Urothelium cell line (cell line): ENCODE results near the gene LCAT.
A peak's percentile ranks its signal among the peaks of the same experiment; 100 is the strongest.
"Not testable (repeated sequence)": the region's sequence is repeated elsewhere in the genome, so short reads cannot be mapped to it uniquely, and the experiment has no call there.

ENCODE experiments used
- DNase-seq: peaks from one replicate; pipeline ENCODE4 v3.0.0; 2011; ENCODE audit warnings: low spot score, mixed read lengths
- FAIRE-seq: peaks from 2 replicates; lab custom pipeline; 2011; peaks lifted over from hg19 to GRCh38; lab: Jason Lieb, UNC

Gene LCAT

DNA sequence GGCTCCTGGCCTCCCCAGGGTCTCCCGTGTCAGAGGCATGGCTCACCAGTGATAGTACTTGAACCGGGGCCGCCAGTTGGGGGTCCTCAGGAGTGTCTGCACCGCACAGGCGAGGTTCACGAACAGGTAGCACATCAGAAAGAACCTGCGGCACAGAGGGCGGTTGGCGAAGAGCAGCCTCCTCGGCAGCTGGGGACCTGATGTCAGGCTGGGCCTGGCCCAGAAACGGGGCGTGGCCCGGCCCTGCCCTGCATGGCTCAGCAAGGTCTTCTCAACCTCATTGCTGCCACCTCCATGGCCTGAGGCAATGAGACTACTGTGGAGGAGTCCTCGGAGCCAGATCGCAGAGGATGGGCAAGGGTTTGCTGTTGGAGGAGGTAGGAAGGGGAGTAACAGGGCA is 4.1 kb upstream of the LCAT start:
- FAIRE-seq = no peak
- no peak for DNase-seq

GRCh38 chr16:67946966-67947558 is 3.1 kb upstream of the LCAT start:
- DNase-seq (no peak), FAIRE-seq (no peak)

GRCh38 chr16:67946128-67946569 is 2.2 kb upstream of the LCAT start:
- no peak for FAIRE-seq
- no peak for DNase-seq

DNA sequence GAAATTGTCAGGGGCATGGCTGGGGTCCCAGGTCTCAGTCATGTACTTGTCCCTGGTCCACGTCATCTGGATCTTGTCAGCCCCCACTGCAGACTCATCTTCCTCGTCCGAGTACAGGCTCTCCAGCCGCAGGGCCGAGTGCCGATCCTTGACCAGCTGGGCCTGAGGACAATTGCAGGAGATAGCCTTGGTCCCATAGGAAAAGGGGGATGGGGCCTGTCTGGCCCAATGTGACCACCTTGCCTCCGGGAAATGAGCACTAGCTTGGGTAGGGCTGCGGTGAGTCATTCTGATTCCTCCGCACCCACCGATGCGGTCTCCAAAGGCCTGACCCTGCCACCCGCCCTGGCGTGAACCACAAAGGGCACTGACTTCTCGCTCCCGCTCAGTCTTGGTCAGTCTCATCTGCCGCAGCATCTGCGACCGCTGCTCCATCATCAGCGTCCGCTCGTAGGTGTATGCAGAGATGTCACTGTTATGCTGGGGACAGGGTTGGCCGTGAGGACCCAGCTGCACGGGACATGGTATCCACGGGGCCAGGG is 1.5 kb upstream of the LCAT start:
- no peak for FAIRE-seq
- no peak for DNase-seq

- no peak for DNase-seq
- FAIRE-seq = no peak
Measured at GRCh38 chr16:67944690-67945391, 921 bp upstream of the LCAT start.

DNA sequence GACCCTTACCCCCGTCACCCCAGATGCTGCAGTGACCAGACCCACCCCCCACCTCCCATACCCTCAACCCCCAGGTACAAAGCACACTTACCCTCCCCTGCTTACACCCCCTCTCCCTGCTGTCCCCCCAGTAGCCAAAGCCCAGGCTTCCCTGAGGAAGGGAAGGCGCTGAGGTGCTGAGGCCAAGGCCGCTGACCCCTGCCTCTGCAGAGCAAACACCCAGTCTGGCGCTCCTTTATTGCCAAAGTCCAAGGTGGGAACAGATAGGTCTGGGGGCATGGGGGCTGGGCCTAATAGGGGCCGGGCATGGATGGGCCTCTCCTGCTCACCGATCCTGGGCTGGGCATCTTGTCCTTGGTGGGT is 683 bp downstream of the LCAT start:
- no peak for DNase-seq
- no peak for FAIRE-seq

- no peak for DNase-seq
- FAIRE-seq = no peak
Measured at GRCh38 chr16:67942510-67943255, 1.2 kb downstream of the LCAT start.

DNA sequence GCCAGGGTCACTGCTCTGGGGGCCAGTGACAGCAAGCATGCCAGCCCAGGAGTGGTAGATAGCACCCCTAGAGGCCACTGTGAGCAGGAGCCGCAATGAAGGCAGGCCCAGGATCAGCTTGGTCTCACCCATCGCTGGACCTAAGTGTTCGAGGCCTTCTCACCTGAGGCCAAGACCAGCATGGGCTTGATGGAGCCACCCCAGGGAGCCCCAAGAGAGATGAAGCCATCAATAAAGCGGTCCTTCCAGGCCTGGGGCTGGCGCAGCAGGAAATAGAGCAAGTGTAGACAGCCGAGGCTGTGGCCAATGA is 1.8 kb downstream of the LCAT start:
- FAIRE-seq (no peak), DNase-seq (peak; percentile 54)

DNA sequence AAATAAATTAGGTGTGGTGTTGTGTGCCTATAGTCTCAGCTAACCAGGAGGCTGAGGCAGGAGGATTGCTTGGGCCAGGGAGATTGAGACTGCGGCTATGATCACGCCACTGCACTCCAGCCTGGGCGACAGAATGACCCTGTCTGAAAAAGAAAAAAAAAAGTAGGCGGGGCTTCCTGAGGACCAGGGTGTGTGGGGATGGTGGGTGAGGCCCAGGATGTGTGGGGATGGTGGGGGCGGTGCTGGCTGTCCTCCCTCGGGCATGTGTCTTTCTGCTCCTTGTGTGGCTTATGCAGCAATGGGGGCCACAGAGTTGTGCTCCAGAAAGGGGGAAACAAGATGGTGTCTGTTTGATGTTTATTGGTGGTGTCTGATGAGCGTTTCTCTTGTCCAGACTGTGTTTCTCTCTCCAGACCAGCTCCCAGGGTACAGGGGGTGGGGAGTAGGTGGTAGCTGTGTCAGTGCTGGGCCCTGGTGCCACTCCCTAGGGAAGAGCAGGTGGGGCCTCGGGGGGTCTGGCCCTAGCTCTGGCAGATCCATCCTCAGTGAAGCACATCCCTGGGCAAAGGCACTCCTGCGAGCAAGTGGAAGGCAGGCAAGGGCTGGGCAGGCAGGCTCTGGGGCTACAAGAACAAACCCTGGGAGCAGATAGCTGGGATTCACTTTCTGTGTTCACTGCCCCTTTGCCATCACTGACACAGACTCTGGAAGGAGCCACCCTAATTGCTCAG is 2.3 kb downstream of the LCAT start:
- DNase-seq = no peak
- FAIRE-seq = no peak

DNA sequence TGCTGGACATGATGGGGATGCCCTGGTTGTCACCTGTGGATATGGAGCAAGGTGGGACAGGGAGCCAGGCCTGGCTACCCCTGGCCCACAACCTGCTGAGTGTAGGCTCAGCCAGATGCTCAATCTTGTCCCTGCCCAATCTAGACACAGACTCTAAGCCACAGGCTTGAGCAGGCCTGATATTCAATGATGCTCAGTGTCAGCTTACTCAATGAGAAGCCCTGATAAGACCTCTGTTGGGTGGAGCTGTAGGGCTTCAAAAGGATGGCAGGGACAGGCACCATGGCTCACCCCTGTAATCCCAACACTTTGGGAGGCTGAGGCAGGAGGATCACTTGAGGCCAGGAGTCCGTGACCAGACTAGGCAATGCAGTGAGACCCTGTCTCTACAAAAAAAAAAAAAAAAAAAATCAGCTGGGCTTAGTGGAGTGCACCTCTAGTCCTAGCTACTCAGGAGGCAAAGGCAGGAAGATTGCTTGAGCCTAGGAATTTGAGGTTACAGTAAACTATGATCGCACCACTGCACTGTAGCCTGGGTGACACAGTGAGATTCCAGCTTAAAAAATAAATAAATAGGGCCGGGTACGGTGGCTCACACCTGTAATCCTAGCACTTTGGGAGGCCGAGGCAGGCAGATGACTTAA is 3.4 kb downstream of the LCAT start:
- DNase-seq (no peak), FAIRE-seq (no peak)

GRCh38 chr16:67939507-67940445 is 4.1 kb downstream of the LCAT start:
- FAIRE-seq = no peak
- no peak for DNase-seq

- not testable (repeated sequence) for FAIRE-seq, DNase-seq
Measured at GRCh38 chr16:67937713-67938112, 6.2 kb downstream of the LCAT start.

- DNase-seq = no peak
- no peak for FAIRE-seq
Measured at GRCh38 chr16:67936880-67937605, 6.9 kb downstream of the LCAT start.

GRCh38 chr16:67936124-67936879 is 7.6 kb downstream of the LCAT start, which contains the start of gene PSMB10:
Gene PSMB10 (minus strand): TSS chr16:67936850. CDS start chr16:67936749, 101 bp downstream.
- FAIRE-seq = no peak

DNA sequence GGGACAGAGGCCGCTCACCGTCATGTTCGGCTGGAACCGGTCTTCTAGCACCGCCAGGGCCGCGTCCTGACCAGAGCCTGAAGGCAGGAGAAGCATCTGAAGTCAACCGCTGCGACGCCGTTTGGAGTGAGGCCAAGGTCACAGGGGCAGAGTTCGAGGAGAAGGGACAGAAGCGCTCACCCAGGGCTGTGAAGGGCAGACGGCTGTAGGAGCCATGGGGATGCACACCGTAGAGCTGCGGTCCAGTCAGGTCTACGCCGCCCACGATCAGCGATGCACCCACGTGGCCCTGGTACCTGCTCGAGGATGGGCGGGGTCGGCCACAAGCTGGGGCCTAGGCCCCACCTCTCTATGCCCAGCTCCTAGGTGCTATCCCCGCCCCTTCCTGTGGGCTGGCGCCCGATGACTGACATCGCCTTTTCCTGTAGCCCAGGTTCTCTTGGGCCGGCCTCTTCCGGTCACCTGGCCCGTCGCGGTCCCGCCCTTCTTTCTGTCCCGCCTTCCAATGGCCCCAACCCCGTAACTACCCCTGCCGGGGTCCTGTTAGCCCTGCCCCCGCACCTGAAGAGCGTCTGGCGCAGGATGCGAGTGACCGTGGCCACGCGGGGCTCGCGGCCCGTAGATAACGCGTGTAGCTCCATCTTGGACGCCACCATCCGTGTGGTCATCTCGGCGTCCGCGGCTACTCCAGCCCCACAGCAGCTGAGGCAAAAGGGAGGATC is 8.4 kb downstream of the LCAT start:
- peak; percentile 99 for DNase-seq

More at GRCh38 chr16:67936124-67936879, 7.6 kb downstream of the LCAT start, which contains the start of gene PSMB10:
- peak; percentile 41 for DNase-seq

DNA sequence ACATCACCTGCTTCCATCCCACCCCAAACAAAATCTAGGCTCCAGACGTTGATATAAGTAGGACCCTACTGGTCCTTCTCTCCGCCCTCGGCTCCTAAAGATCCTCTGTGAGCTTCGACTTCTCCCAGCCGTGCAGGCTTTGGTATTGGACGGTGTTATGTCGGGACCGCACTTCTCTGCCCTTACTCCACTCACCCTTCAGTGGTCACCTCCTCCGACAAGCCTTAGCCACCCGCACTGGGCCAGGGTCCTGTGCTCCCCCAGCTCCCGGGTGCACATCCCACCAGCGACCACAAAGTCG is 8.9 kb downstream of the LCAT start:
- no peak for DNase-seq
- FAIRE-seq = no peak

More for the DNA sequence above, 8.4 kb downstream of the LCAT start:
- peak; percentile 50 for FAIRE-seq

GRCh38 chr16:67934306-67935100 is 9.4 kb downstream of the LCAT start:
- FAIRE-seq (no peak), DNase-seq (no peak)
